Epithelial cell of prostate (primary cell): Measurements from ENCODE around the gene SEPTIN8.
"Not testable (repeated sequence)": the region's sequence is repeated elsewhere in the genome, so short reads cannot be mapped to it uniquely, and the experiment has no call there.

ENCODE experiments used
- DNase-seq: peaks from one replicate; pipeline ENCODE4 v3.0.0-alpha.2; 2011; ENCODE audit warnings: low read depth, low spot score
- H3K27ac ChIP-seq: fragments of 450-650 bp; 2 replicates; pipeline ENCODE4 v1.5.1; 2017; ENCODE audit warnings: mild to moderate bottlenecking

The SEPTIN8 gene

GRCh38 chr5:132812781-132813598, 36.0 kb upstream of the SEPTIN8 start, which contains the start of gene SOWAHA:
TSS of gene SOWAHA (plus strand) at chr5:132813302. CDS start at chr5:132813622, 320 bp downstream.
- no peak within 1 kb of the TSS for H3K27ac ChIP-seq
- no peak for DNase-seq

- H3K27ac ChIP-seq: no peak overlapping the region
- DNase-seq: no peak
Observed at GRCh38 chr5:132812123-132812765, 35.2 kb upstream of the SEPTIN8 start.

GRCh38 chr5:132810605-132811004, 33.6 kb upstream of the SEPTIN8 start:
- DNase-seq: no peak

GRCh38 chr5:132808866-132809265, 31.8 kb upstream of the SEPTIN8 start:
- no peak for DNase-seq

More at GRCh38 chr5:132810605-132811004, 33.6 kb upstream of the SEPTIN8 start:
- no peak overlapping the region for H3K27ac ChIP-seq

GRCh38 chr5:132808448-132808847, 31.4 kb upstream of the SEPTIN8 start:
- no peak for DNase-seq

More at GRCh38 chr5:132808866-132809265, 31.8 kb upstream of the SEPTIN8 start:
- no peak overlapping the region for H3K27ac ChIP-seq

GRCh38 chr5:132807163-132807838, 30.3 kb upstream of the SEPTIN8 start:
- no peak overlapping the region for H3K27ac ChIP-seq
- no peak for DNase-seq

More at GRCh38 chr5:132808448-132808847, 31.4 kb upstream of the SEPTIN8 start:
- H3K27ac ChIP-seq: no peak overlapping the region

GRCh38 chr5:132806804-132807162, 29.7 kb upstream of the SEPTIN8 start:
- DNase-seq, H3K27ac ChIP-seq: not testable (repeated sequence)

- H3K27ac ChIP-seq, DNase-seq: not testable (repeated sequence)
Observed at GRCh38 chr5:132805872-132806271, 28.8 kb upstream of the SEPTIN8 start.

- H3K27ac ChIP-seq, DNase-seq: not testable (repeated sequence)
Observed at GRCh38 chr5:132804219-132804618, 27.2 kb upstream of the SEPTIN8 start.

- DNase-seq, H3K27ac ChIP-seq: not testable (repeated sequence)
Observed at GRCh38 chr5:132802685-132803066, 25.6 kb upstream of the SEPTIN8 start.

- H3K27ac ChIP-seq: no peak overlapping the region
- DNase-seq: no peak
Observed at GRCh38 chr5:132802044-132802684, 25.1 kb upstream of the SEPTIN8 start.

- DNase-seq: no peak
- no peak overlapping the region for H3K27ac ChIP-seq
Observed at GRCh38 chr5:132800545-132800944, 23.5 kb upstream of the SEPTIN8 start.

- DNase-seq: no peak
- peak overlapping the region; percentile 24 for H3K27ac ChIP-seq
Observed at GRCh38 chr5:132799392-132799791, 22.4 kb upstream of the SEPTIN8 start.

- no peak for DNase-seq
- H3K27ac ChIP-seq: no peak overlapping the region
Observed at GRCh38 chr5:132797651-132798050, 20.6 kb upstream of the SEPTIN8 start.

- DNase-seq: no peak
- H3K27ac ChIP-seq: no peak overlapping the region
Observed at GRCh38 chr5:132791026-132791425, 14.0 kb upstream of the SEPTIN8 start.

GRCh38 chr5:132790201-132790865, 13.3 kb upstream of the SEPTIN8 start:
- DNase-seq: no peak
- no peak overlapping the region for H3K27ac ChIP-seq

- no peak overlapping the region for H3K27ac ChIP-seq
- DNase-seq: no peak
Observed at GRCh38 chr5:132788990-132789886, 12.2 kb upstream of the SEPTIN8 start.

GRCh38 chr5:132788508-132788907, 11.5 kb upstream of the SEPTIN8 start:
- no peak overlapping the region for H3K27ac ChIP-seq
- DNase-seq: no peak

- no peak for DNase-seq
- no peak overlapping the region for H3K27ac ChIP-seq
Observed at GRCh38 chr5:132787076-132787475, 10.0 kb upstream of the SEPTIN8 start.
